ENCODE results near the gene IFITM5. TPM values are rescaled to one million over a fixed set of nuclear protein-coding genes. Genes with fewer than 3 reads are reported as not detected.

The IFITM5 gene
- total and polyA plus RNA-seq, 2 of the 4 experiments (the other 2 are of a cell fraction) = not detected

DNA sequence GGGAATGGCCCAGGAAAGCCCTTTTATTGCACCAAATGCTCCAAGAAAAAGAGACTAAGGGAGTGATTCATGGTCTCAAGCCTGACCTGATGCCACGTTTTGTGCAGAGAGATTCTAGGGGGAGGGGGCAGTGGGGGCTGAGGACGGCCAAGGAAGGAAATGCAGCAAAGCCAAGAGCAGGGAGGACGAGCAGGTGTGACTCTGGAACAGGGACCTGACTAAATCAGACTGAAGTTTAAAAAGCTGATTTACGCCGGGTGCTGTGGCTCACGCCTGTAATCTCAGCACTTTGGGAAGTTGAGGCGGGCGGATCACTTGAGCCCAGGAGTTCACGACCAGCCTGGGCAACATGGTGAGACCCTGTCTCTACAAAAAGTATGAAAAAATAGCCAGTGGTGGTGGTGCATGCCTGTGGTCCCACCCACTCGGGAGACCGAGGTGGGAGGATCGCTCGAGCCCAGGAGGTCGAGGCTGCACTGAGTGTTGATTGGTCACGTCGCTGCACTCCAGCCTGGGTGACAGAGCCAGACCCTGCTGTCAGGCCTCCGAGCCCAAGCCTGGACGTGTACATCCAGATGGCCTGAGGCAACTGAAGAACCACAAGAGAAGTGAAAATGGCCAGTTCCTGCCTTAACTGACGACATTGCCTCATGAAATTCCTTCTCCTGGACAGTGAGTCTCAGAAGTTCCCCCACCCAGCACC, 32.2 kb upstream of the IFITM5 start:
- ATAC-seq (ENCODE audit: low read depth) (no peak), DNase-seq (no peak)
- no peak overlapping the region for H4K91ac ChIP-seq (ENCODE audit: insufficient read depth, low read depth, low read length)
- ChIA-PET CTCF (no interaction called here), POLR2A (ENCODE audit: unreplicated experiment) (no interaction called here)
- no peak overlapping the region for H3K9ac ChIP-seq (ENCODE audit: low read depth, low read length)
- H2BK120ac ChIP-seq (ENCODE audit: low read depth, low read length) = no peak overlapping the region
- H2AK5ac ChIP-seq (ENCODE audit: low read depth, low read length) = no peak overlapping the region
- no peak overlapping the region for H2AFZ ChIP-seq (replicated peaks; ENCODE audit: low read length, poor library complexity)
- 84% methylated on average over 16 of the region's 19 CpGs; no CpG with 5 or more reads in 1 of the 2 experiments for WGBS, 2 experiments (ENCODE audit: extremely low coverage in 2 of 2, insufficient read length in 1 of 2)
- H4K20me1 ChIP-seq (ENCODE audit: insufficient read depth, low read length) = no peaks in the 10 kb centered on the region
- H2BK5ac ChIP-seq (ENCODE audit: low read depth, low read length, poor library complexity, severe bottlenecking) = no peak overlapping the region
- H2AK9ac ChIP-seq (replicated peaks; ENCODE audit: low read depth, low read length, poor library complexity) = no peak overlapping the region
- in situ Hi-C loops (cut with MboI; ENCODE audit: low sequenced_read_pairs) (no loop called here), intact Hi-C loops (cut with micrococcal nuclease) (no loop called here), dilution Hi-C loops (cut with HindIII; ENCODE audit: low sequenced_read_pairs, unreplicated experiment) (no loop called here)
- H3K9me3 ChIP-seq (ENCODE audit: control insufficient read depth, insufficient read depth, low read length) = no peaks in the 10 kb centered on the region
- no peak overlapping the region for H3K27ac ChIP-seq (ENCODE audit: insufficient read depth, low read length)
- H3K4me1 ChIP-seq (ENCODE audit: control insufficient read depth, insufficient read depth, low read length) = peaks cover 12% of the 10 kb centered on the region
- no peak overlapping the region for H3K4ac ChIP-seq (ENCODE audit: low read depth, low read length)
- H3K4me3 ChIP-seq (ENCODE audit: insufficient read depth, low read depth, low read length) = no peak overlapping the region
- no peak overlapping the region for H3K23ac ChIP-seq (ENCODE audit: low read depth, low read length)
- H2BK20ac ChIP-seq (ENCODE audit: low read depth, low read length) = no peak overlapping the region
- H3K4me2 ChIP-seq (ENCODE audit: low read depth, low read length) = no peak overlapping the region
- BruUV-seq (replicated peaks) = no TSS peak
- no peak overlapping the region for H4K5ac ChIP-seq (ENCODE audit: low read depth, low read length)
- H3K14ac ChIP-seq (replicated peaks; ENCODE audit: low read depth, low read length) = no peak overlapping the region
- H3K27me3 ChIP-seq (ENCODE audit: control insufficient read depth, insufficient read depth, low read length) = no peaks in the 10 kb centered on the region
- no peak overlapping the region for H3K56ac ChIP-seq (ENCODE audit: extremely low read depth, insufficient read depth, low read length)
- no peak overlapping the region for H2BK15ac ChIP-seq (ENCODE audit: low read depth, low read length)
- no peak overlapping the region for H4K8ac ChIP-seq (ENCODE audit: low read depth in 2 of 2, low read length in 2 of 2)
- H3K79me1 ChIP-seq (ENCODE audit: low read depth in 1 of 2, low read length in 2 of 2) = no peaks in the 10 kb centered on the region
- no peak overlapping the region for H3K18ac ChIP-seq (ENCODE audit: low read depth, low read length)
- no peaks in the 10 kb centered on the region for H3K9me1 ChIP-seq (ENCODE audit: insufficient read depth, low read length)
- TF ChIP-seq CEBPB (IDR thresholded peaks at IDR 0.05; ENCODE audit: low read depth, low read length) (no peak), SMC3 (IDR thresholded peaks at IDR 0.05; ENCODE audit: low read depth, low read length) (no peak), MXI1 (IDR thresholded peaks at IDR 0.05; ENCODE audit: borderline replicate concordance, low read depth, low read length) (no peak), MAFK (IDR thresholded peaks at IDR 0.05; ENCODE audit: low read depth, low read length) (no peak), MAZ (IDR thresholded peaks at IDR 0.05; ENCODE audit: borderline replicate concordance, low read depth, low read length) (no peak), CTCF (conservative IDR thresholded peaks at IDR 0.05; ENCODE audit: low read depth, low read length) (no peak), NFE2L2 (IDR thresholded peaks at IDR 0.05; ENCODE audit: low read depth, low read length) (no peak), ELK1 (IDR thresholded peaks at IDR 0.05; ENCODE audit: borderline replicate concordance, low read depth, low read length) (no peak), CHD1 (IDR thresholded peaks at IDR 0.05; ENCODE audit: low read depth, low read length) (no peak), RAD21 (IDR thresholded peaks at IDR 0.05; ENCODE audit: low read length) (no peak)
- H3K36me3 ChIP-seq (ENCODE audit: control insufficient read depth, insufficient read depth, low read length) = no peaks in the 10 kb centered on the region
